HUES48 (cell line): ENCODE data around the gene CAPZA1.

Source experiments
- H3K27ac ChIP-seq: one replicate; pipeline ENCODE4 v1.7.0; 2013; ENCODE audit warnings: low read depth, low read length, inconsistent platforms
- H3K27me3 ChIP-seq: 2 replicates; pipeline ENCODE4 v1.6.1; 2013; ENCODE audit warnings: mild to moderate bottlenecking, low read length; ENCODE audit not compliant: control insufficient read depth, insufficient read depth
- H3K36me3 ChIP-seq: 2 replicates; pipeline ENCODE4 v1.6.1; 2013; ENCODE audit warnings: low read length; ENCODE audit not compliant: control insufficient read depth, insufficient read depth
- H3K4me1 ChIP-seq: 2 replicates; pipeline ENCODE4 v1.6.1; 2013; ENCODE audit warnings: mild to moderate bottlenecking, low read length; ENCODE audit not compliant: control insufficient read depth, insufficient read depth
- H3K4me3 ChIP-seq: 2 replicates; pipeline ENCODE4 v1.5.1; 2013; ENCODE audit warnings: mild to moderate bottlenecking, low read depth, low read length
- H3K9ac ChIP-seq: 2 replicates; pipeline ENCODE4 v1.6.1; 2013; ENCODE audit warnings: mild to moderate bottlenecking, low read depth, low read length, moderate library complexity
- H3K9me3 ChIP-seq: 2 replicates; pipeline ENCODE4 v1.6.1; 2013; ENCODE audit warnings: low read length; ENCODE audit not compliant: control insufficient read depth, insufficient read depth

The CAPZA1 gene

DNA sequence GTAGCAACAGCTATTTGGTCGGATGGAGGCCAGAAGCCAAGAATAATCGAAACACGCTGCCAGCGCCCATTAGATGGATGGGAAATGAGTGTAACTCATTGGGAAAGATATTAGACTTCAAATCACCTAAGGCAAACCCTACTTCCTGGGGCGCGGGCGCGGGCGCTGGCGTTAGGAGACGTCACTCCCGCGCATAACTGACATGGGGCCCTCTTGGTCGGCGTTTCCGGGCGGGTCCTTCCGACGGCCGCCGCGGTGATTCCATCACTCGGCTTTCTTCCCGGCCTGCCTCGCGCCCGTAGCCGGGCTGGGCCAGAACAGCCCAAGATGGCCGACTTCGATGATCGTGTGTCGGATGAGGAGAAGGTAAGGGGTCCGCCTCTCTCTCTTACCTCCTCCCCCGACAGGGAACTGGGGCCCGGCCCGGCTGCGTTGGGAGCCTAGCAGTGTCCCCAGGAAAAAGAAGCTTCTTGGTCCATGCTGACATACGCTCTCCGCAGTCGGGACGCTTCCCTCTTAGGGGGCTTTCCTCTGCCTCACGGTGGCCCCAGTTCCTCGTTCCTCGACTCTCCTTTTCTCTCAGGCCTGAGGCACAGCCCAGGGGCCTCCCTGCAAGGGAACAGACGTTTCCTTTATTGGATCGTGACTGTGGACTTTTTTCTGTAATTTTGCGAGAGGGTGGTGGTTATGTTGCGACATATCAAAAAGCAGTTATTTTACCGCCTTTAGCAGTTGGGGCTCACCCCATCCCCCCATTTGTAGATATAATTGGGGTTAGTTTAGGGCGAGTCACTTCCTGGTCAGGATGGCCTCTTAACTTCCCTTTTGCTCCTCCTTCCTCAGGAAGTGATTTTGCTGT lies at the start of gene CAPZA1:
Gene CAPZA1 (plus strand): TSS at position 315 of the 859 bp plus-strand sequence. CDS start 13 bp downstream, at position 328.
- Histone ChIP-seq H3K4me1 (peaks cover 14% of the 10 kb centered on the region), H3K4me3 (peak within 1 kb of the TSS; percentile 95), H3K36me3 (peaks cover 19% of the 10 kb centered on the region), H3K9ac (peak within 1 kb of the TSS; percentile 97), H3K9me3 (no peaks in the 10 kb centered on the region), H3K27me3 (no peaks in the 10 kb centered on the region), H3K27ac (peak within 1 kb of the TSS; percentile 98)

GRCh38 chr1:112575154-112575804 lies 44.4 kb upstream of the CAPZA1 start:
- no peaks in the 10 kb centered on the region for H3K9me3 ChIP-seq
- no peak overlapping the region for H3K27ac ChIP-seq
- H3K9ac ChIP-seq, result no peak overlapping the region

GRCh38 chr1:112576240-112576639 lies 43.4 kb upstream of the CAPZA1 start:
- Histone ChIP-seq H3K4me3 (no peak overlapping the region), H3K36me3 (peaks cover 40% of the 10 kb centered on the region), H3K27ac (no peak overlapping the region)

More at GRCh38 chr1:112575154-112575804, 44.4 kb upstream of the CAPZA1 start:
- H3K4me3 ChIP-seq, result no peak overlapping the region
- no peaks in the 10 kb centered on the region for H3K4me1 ChIP-seq
- peaks cover 39% of the 10 kb centered on the region for H3K36me3 ChIP-seq
- no peaks in the 10 kb centered on the region for H3K27me3 ChIP-seq

GRCh38 chr1:112579801-112580510 lies 39.7 kb upstream of the CAPZA1 start:
- Histone ChIP-seq H3K9me3 (no peaks in the 10 kb centered on the region), H3K4me3 (no peak overlapping the region), H3K36me3 (peaks cover 40% of the 10 kb centered on the region), H3K4me1 (no peaks in the 10 kb centered on the region), H3K27ac (no peak overlapping the region), H3K9ac (no peak overlapping the region), H3K27me3 (no peaks in the 10 kb centered on the region)

More at GRCh38 chr1:112576240-112576639, 43.4 kb upstream of the CAPZA1 start:
- Histone ChIP-seq H3K9ac (no peak overlapping the region), H3K27me3 (no peaks in the 10 kb centered on the region), H3K9me3 (no peaks in the 10 kb centered on the region), H3K4me1 (no peaks in the 10 kb centered on the region)

- Histone ChIP-seq H3K27ac (no peak overlapping the region), H3K36me3 (peaks cover 23% of the 10 kb centered on the region), H3K27me3 (no peaks in the 10 kb centered on the region)
Observed at GRCh38 chr1:112581586-112582192, 37.9 kb upstream of the CAPZA1 start.

DNA sequence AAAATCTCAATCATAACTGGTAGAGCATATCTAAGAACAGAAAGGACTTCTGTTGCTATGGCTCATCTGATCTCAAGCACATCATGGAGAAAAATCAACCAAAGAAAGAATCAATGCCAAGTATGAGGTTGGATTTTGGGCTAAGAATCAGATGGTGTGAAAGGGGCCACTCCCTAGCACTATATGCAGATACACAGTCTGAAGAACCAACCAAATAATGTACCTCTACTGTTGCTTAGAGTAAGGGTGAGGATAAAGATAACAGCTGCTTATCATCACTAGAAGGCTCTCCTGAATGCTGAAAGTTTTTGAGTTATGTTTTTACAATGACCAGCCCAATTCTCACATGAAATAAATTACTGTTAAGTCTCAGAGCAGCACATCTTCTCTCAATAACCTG lies 36.3 kb upstream of the CAPZA1 start:
- no peak overlapping the region for H3K4me3 ChIP-seq
- no peaks in the 10 kb centered on the region for H3K4me1 ChIP-seq
- H3K27ac ChIP-seq, result no peak overlapping the region
- H3K9ac ChIP-seq, result no peak overlapping the region
- peaks cover 12% of the 10 kb centered on the region; the same call in 1 of the 2 replicates for H3K36me3 ChIP-seq
- no peaks in the 10 kb centered on the region for H3K9me3 ChIP-seq
- no peaks in the 10 kb centered on the region for H3K27me3 ChIP-seq

More at GRCh38 chr1:112581586-112582192, 37.9 kb upstream of the CAPZA1 start:
- Histone ChIP-seq H3K9ac (no peak overlapping the region), H3K4me3 (no peak overlapping the region), H3K4me1 (no peaks in the 10 kb centered on the region), H3K9me3 (no peaks in the 10 kb centered on the region)

- H3K27ac ChIP-seq, result no peak overlapping the region
- peaks cover 25% of the 10 kb centered on the region for H3K36me3 ChIP-seq
- no peaks in the 10 kb centered on the region for H3K9me3 ChIP-seq
- no peak overlapping the region for H3K4me3 ChIP-seq
- H3K9ac ChIP-seq, result no peak overlapping the region
- no peaks in the 10 kb centered on the region for H3K27me3 ChIP-seq
- no peaks in the 10 kb centered on the region for H3K4me1 ChIP-seq
Observed at GRCh38 chr1:112589766-112590165, 29.9 kb upstream of the CAPZA1 start.

DNA sequence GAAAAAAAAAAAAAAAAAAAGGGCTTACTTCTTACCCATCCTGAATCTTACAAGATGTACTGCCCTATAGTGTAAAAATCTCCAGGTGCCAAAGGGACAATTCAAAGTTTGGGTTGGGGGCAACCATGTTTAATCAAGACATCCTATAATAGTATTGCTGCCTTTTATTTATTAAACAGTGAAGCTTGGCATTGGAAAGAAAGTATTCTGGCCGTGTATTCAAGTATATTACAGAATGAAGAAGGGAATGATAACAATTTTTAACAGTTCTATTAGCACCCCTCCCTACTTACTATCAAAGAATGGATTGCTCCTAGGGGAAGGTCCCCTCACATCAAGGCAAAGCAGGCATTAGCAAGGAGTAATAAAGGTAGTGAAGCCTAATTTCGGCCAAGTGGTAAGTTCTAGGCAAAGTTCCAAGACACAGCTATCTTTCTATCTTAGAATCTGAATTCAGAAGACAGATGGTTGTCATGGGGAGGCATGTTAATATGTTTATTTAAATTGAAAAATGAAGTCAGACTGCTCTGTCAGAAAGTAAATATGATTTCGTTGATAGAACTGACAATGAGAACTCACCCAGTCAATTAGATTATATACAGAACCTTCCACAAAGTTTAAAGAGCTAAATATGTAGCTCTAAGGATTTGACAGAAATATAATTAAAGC lies 25.3 kb upstream of the CAPZA1 start:
- Histone ChIP-seq H3K4me1 (no peaks in the 10 kb centered on the region), H3K4me3 (no peak overlapping the region), H3K36me3 (peaks cover 47% of the 10 kb centered on the region), H3K9ac (no peak overlapping the region), H3K27ac (no peak overlapping the region), H3K27me3 (no peaks in the 10 kb centered on the region), H3K9me3 (no peaks in the 10 kb centered on the region)

DNA sequence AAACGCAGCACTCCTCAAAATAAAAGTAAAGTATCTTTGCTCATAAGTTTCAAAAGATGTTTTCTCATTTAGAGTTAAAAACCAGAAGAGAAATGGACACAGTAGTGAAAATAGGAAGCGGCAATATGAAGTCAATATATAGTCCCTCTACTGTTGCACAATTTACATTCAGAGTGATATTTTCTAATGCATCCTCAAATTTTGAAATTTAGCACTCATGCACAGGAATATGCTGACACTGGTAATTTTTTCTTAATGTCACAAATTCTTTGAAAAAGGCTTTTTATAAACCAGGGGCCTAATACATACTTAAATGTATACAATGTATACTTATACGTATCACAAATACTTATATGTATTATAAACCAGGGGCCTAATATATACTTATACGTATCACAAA lies 20.2 kb upstream of the CAPZA1 start:
- Histone ChIP-seq H3K36me3 (peaks cover 54% of the 10 kb centered on the region), H3K4me1 (no peaks in the 10 kb centered on the region), H3K27ac (no peak overlapping the region), H3K27me3 (no peaks in the 10 kb centered on the region), H3K9ac (no peak overlapping the region), H3K9me3 (no peaks in the 10 kb centered on the region), H3K4me3 (no peak overlapping the region)

- Histone ChIP-seq H3K27me3 (no peaks in the 10 kb centered on the region), H3K9me3 (no peaks in the 10 kb centered on the region), H3K4me1 (no peaks in the 10 kb centered on the region), H3K27ac (no peak overlapping the region), H3K9ac (no peak overlapping the region), H3K4me3 (no peak overlapping the region), H3K36me3 (peaks cover 48% of the 10 kb centered on the region)
Observed at GRCh38 chr1:112603012-112603411, 16.6 kb upstream of the CAPZA1 start.
